Transverse colon (tissue), 4 donors: ENCODE results near the gene SMPD4.
"Not testable (repeated sequence)": the region's sequence is repeated elsewhere in the genome, so short reads cannot be mapped to it uniquely, and the experiment has no call there.

Experiments
- CTCF ChIP-seq, 5 experiments: fragments of 200-600 bp in 3 of 5; fragments of 450-650 bp in 2 of 5; sonication (generic) in 3 of 5; IDR thresholded peaks; 1 replicate in 2 of 5; 2 replicates in 3 of 5; pipeline ENCODE4 v1.5.1; 2016 to 2017; ENCODE audit warnings: antibody characterized with exemption in 5 of 5, inconsistent platforms in 3 of 5, mild to moderate bottlenecking in 2 of 5, moderate library complexity in 1 of 5
- EP300 ChIP-seq: sonication (generic); formaldehyde crosslinking; IDR thresholded peaks from one replicate; pipeline ENCODE4 v1.6.1; 2017; ENCODE audit warnings: antibody characterized with exemption, low read depth
- POLR2A ChIP-seq: fragments of 450-650 bp; IDR thresholded peaks from one replicate; pipeline ENCODE4 v1.6.1; 2016; ENCODE audit warnings: antibody characterized with exemption, mild to moderate bottlenecking, moderate library complexity
- POLR2AphosphoS5 ChIP-seq, 3 donors: sonication (generic); formaldehyde crosslinking; IDR thresholded peaks; one replicate each; pipeline ENCODE4 v1.6.1; 2016; ENCODE audit warnings: antibody characterized with exemption in 3 of 3

GRCh38 chr2:130222523-130222922 lies 41.1 kb upstream of the SMPD4 start:
- not testable (repeated sequence) for TF ChIP-seq POLR2A; CTCF (IDR thresholded peaks at IDR 0.05); POLR2AphosphoS5 (IDR thresholded peaks at IDR 0.05); EP300
